ENCODE measurements around the gene RALGPS2.

- TF ChIP-seq GLI4 (tag by site-specific recombination; IDR thresholded peaks at IDR 0.05), result no peak
- no peak for TF ChIP-seq ZNF664 (tag by site-specific recombination; IDR thresholded peaks at IDR 0.05)
- no peak for TF ChIP-seq ZNF292 (tag by site-specific recombination; IDR thresholded peaks at IDR 0.05; ENCODE audit: borderline replicate concordance, low read depth)
- TF ChIP-seq, protein P1, sequence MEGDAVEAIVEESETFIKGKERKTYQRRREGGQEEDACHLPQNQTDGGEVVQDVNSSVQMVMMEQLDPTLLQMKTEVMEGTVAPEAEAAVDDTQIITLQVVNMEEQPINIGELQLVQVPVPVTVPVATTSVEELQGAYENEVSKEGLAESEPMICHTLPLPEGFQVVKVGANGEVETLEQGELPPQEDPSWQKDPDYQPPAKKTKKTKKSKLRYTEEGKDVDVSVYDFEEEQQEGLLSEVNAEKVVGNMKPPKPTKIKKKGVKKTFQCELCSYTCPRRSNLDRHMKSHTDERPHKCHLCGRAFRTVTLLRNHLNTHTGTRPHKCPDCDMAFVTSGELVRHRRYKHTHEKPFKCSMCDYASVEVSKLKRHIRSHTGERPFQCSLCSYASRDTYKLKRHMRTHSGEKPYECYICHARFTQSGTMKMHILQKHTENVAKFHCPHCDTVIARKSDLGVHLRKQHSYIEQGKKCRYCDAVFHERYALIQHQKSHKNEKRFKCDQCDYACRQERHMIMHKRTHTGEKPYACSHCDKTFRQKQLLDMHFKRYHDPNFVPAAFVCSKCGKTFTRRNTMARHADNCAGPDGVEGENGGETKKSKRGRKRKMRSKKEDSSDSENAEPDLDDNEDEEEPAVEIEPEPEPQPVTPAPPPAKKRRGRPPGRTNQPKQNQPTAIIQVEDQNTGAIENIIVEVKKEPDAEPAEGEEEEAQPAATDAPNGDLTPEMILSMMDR (tag by site-specific recombination; IDR thresholded peaks at IDR 0.05), result no peak
- no peak for TF ChIP-seq ZNF121 (tag by site-specific recombination; IDR thresholded peaks at IDR 0.05)
- TF ChIP-seq, protein P2, sequence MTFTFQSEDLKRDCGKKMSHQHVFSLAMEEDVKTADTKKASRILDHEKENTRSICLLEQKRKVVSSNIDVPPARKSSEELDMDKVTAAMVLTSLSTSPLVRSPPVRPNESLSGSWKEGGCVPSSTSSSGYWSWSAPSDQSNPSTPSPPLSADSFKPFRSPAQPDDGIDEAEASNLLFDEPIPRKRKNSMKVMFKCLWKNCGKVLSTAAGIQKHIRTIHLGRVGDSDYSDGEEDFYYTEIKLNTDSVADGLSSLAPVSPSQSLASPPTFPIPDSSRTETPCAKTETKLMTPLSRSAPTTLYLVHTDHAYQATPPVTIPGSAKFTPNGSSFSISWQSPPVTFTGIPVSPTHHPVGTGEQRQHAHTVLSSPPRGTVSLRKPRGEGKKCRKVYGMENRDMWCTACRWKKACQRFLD (tag by site-specific recombination; IDR thresholded peaks at IDR 0.05), result no peak
- no peak for TF ChIP-seq KLF9 (tag by site-specific recombination; IDR thresholded peaks at IDR 0.05; ENCODE audit: low read depth)
- no peak for TF ChIP-seq ZSCAN5A (tag by site-specific recombination; IDR thresholded peaks at IDR 0.05)
- TF ChIP-seq ZNF174 (tag by site-specific recombination; IDR thresholded peaks at IDR 0.05), result no peak
- no peak for TF ChIP-seq ZNF621 (tag by site-specific recombination; IDR thresholded peaks at IDR 0.05)
- TF ChIP-seq ZNF341 (tag by site-specific recombination; IDR thresholded peaks at IDR 0.05; ENCODE audit: low read depth), result no peak
- TF ChIP-seq ZNF433 (tag by site-specific recombination; IDR thresholded peaks at IDR 0.05; ENCODE audit: low read depth), result no peak
These were observed 228.7 kb downstream of the RALGPS2 start for GRCh38 chr1:178953538-178954324.

Data from HEK293 (cell line).